ENCODE measurements around the gene TAF3. TPM values are rescaled to one million over a fixed set of nuclear protein-coding genes. Genes with fewer than 3 reads are reported as not detected.

TAF3 gene
- total RNA-seq, 1 donor from 2014 or later, result 4.6 TPM

GRCh38 chr10:7952266-7952665 lies 134.0 kb downstream of the TAF3 start:
- Histone ChIP-seq H4K20me1 (ENCODE audit: low read depth) (no peaks in the 10 kb centered on the region), H3K4me3 (no peak overlapping the region), H3K27ac (no peak overlapping the region), H3K4me2 (no peak overlapping the region), H3K36me3 (no peaks in the 10 kb centered on the region), H3K9ac (no peak overlapping the region), H3K9me3 (ENCODE audit: low read depth) (no peaks in the 10 kb centered on the region), H3K79me2 (ENCODE audit: low read depth) (no peaks in the 10 kb centered on the region), H2AFZ (replicated peaks) (no peak overlapping the region), H3K27me3 (no peaks in the 10 kb centered on the region), H3F3A (ENCODE audit: low read depth) (no peaks in the 10 kb centered on the region), H3K4me1 (no peaks in the 10 kb centered on the region)
- DNase-seq (ENCODE audit: low spot score), result no peak
- no peak overlapping the region for H3K4me3 Mint-ChIP-seq
- TF ChIP-seq EZH2 (IDR thresholded peaks at IDR 0.05) (no peak), EZH2phosphoT487 (IDR thresholded peaks at IDR 0.05) (no peak), CTCF (IDR thresholded peaks at IDR 0.05) (no peak)
- no peaks in the 10 kb centered on the region for H3K27me3 Mint-ChIP-seq (ENCODE audit: insufficient read depth, low read depth)
- H3K9me3 Mint-ChIP-seq, result no peaks in the 10 kb centered on the region
- no peaks in the 10 kb centered on the region for H3K36me3 Mint-ChIP-seq
- H3K27ac Mint-ChIP-seq, result no peak overlapping the region
- H3K4me1 Mint-ChIP-seq, result no peaks in the 10 kb centered on the region

GRCh38 chr10:7953447-7953846 lies 135.1 kb downstream of the TAF3 start:
- H3K4me3 Mint-ChIP-seq, result no peak overlapping the region
- TF ChIP-seq EZH2 (IDR thresholded peaks at IDR 0.05), result no peak
- no peak for TF ChIP-seq EZH2phosphoT487 (IDR thresholded peaks at IDR 0.05)
- TF ChIP-seq CTCF (IDR thresholded peaks at IDR 0.05), result no peak
- H3K4me1 Mint-ChIP-seq, result no peaks in the 10 kb centered on the region

GRCh38 chr10:7955446-7955845 lies 137.1 kb downstream of the TAF3 start:
- no peaks in the 10 kb centered on the region for H3K4me1 Mint-ChIP-seq
- Histone ChIP-seq H3K4me1 (no peaks in the 10 kb centered on the region), H3K9me3 (ENCODE audit: low read depth) (peaks cover 4% of the 10 kb centered on the region), H3K27ac (no peak overlapping the region), H4K20me1 (ENCODE audit: low read depth) (no peaks in the 10 kb centered on the region), H3K4me2 (no peak overlapping the region), H3F3A (ENCODE audit: low read depth) (no peaks in the 10 kb centered on the region), H3K36me3 (no peaks in the 10 kb centered on the region), H3K79me2 (ENCODE audit: low read depth) (no peaks in the 10 kb centered on the region), H3K4me3 (no peak overlapping the region), H3K27me3 (no peaks in the 10 kb centered on the region), H3K9ac (no peak overlapping the region), H2AFZ (replicated peaks) (no peak overlapping the region)
- no peak overlapping the region for H3K27ac Mint-ChIP-seq
- DNase-seq (ENCODE audit: low spot score), result no peak
- no peaks in the 10 kb centered on the region for H3K27me3 Mint-ChIP-seq (ENCODE audit: insufficient read depth, low read depth)
- H3K9me3 Mint-ChIP-seq, result no peaks in the 10 kb centered on the region
- TF ChIP-seq EZH2 (IDR thresholded peaks at IDR 0.05) (no peak), CTCF (IDR thresholded peaks at IDR 0.05) (no peak), EZH2phosphoT487 (IDR thresholded peaks at IDR 0.05) (no peak)
- peaks cover 3% of the 10 kb centered on the region for H3K36me3 Mint-ChIP-seq
- no peak overlapping the region for H3K4me3 Mint-ChIP-seq

More at GRCh38 chr10:7953447-7953846, 135.1 kb downstream of the TAF3 start:
- no peaks in the 10 kb centered on the region for H3K79me2 ChIP-seq (ENCODE audit: low read depth)
- Mint-ChIP-seq H3K9me3 (no peaks in the 10 kb centered on the region), H3K36me3 (peaks cover 1% of the 10 kb centered on the region), H3K27me3 (ENCODE audit: insufficient read depth, low read depth) (no peaks in the 10 kb centered on the region), H3K27ac (no peak overlapping the region)
- H4K20me1 ChIP-seq (ENCODE audit: low read depth), result no peaks in the 10 kb centered on the region
- H3K4me3 ChIP-seq, result no peak overlapping the region
- no peak overlapping the region for H3K9ac ChIP-seq
- peaks cover 2% of the 10 kb centered on the region for H3K9me3 ChIP-seq (ENCODE audit: low read depth)
- no peak overlapping the region for H3K27ac ChIP-seq
- no peaks in the 10 kb centered on the region for H3K4me1 ChIP-seq
- no peaks in the 10 kb centered on the region for H3F3A ChIP-seq (ENCODE audit: low read depth)
- DNase-seq (ENCODE audit: low spot score), result no peak
- no peaks in the 10 kb centered on the region for H3K27me3 ChIP-seq
- H3K4me2 ChIP-seq, result no peak overlapping the region
- no peaks in the 10 kb centered on the region for H3K36me3 ChIP-seq
- H2AFZ ChIP-seq (replicated peaks), result no peak overlapping the region

All from neural progenitor cell (in vitro differentiated cells).